GM21717 (cell line): ENCODE data around the gene LRRC41.
"Not testable (repeated sequence)": the region's sequence is repeated elsewhere in the genome, so short reads cannot be mapped to it uniquely, and the experiment has no call there.

Experiments
- ATAC-seq: cut with Tn5 transposase; IDR thresholded peaks from one replicate; pipeline ENCODE4 v1.9.1; 2021; ENCODE audit warnings: mild to moderate bottlenecking, moderate library complexity; ENCODE audit not compliant: unreplicated experiment

Gene LRRC41

DNA sequence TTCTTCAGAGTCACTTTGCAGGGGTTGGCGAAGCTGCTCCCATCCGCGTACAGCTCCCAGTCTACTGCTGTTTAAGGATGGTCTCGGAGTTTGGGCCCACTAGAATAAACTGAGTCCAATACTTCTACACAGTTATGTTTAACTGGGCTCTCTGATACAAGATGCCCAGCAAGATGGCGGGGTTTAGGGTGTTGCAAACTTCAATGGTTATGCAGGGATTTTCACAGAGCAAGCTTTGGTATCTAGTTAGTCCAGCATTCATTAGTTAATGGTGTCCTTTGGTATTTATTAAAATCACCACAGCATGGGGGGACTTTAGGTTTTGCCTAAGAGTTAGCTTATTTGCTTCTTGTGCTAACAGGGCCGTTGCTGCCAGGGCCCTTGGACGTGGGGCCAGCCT lies 24.8 kb upstream of the LRRC41 start:
- not testable (repeated sequence) for ATAC-seq

DNA sequence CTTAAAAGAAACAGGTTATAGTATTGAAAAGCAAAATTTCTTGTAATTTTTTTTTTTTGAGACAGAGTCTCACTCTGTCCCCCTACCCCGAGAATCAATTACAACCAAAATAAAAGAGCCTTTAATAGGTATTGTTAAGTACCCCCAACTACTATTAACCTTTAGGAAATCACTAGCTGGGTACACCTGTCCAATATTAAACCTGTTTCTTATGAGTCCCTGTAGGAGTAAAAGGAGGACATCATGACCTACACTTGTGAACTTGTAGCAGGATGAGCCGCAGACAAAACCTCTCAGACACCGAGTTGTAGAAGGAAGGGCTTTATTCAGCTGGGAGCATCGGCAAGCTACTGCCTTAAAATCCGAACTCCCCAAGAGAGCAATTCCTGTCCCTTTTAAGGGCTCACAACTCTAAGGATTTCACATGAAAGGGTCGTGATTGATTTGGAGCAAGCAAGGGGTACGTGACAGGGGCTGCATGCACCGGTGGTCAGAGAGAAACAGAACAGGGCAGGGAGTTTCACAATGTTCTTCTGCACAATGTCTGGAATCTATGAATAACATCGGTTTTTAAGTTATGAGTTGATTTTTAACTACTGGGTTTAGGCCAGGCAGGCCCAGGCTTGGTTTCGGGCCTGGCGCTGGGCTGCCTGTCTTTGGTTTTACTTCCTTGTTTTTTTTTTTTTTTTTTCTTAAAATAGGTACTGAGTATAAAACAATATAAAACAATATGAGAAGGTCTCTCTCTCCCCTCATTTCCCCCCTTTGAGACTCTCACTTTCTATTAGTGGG lies 22.1 kb upstream of the LRRC41 start:
- ATAC-seq = not testable (repeated sequence)

DNA sequence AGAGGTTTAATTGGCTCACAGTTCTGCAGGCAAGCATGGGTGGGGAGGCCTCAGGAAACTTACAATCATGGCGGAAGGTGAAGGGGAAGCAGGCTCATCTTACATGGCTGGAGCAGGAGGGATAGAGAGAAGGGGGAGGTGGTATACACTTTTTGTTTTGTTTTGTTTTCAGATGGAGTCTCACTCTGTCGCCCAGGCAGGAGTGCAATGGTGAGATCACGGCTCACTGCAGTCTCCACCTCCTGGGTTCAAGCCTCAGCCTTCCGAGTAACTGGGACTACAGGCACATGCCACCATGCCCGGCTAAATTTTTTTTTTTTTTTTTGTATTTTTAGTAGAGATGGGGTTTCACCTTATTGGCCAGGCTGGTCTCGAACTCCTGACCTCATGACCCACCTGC lies 18.8 kb upstream of the LRRC41 start:
- not testable (repeated sequence) for ATAC-seq

DNA sequence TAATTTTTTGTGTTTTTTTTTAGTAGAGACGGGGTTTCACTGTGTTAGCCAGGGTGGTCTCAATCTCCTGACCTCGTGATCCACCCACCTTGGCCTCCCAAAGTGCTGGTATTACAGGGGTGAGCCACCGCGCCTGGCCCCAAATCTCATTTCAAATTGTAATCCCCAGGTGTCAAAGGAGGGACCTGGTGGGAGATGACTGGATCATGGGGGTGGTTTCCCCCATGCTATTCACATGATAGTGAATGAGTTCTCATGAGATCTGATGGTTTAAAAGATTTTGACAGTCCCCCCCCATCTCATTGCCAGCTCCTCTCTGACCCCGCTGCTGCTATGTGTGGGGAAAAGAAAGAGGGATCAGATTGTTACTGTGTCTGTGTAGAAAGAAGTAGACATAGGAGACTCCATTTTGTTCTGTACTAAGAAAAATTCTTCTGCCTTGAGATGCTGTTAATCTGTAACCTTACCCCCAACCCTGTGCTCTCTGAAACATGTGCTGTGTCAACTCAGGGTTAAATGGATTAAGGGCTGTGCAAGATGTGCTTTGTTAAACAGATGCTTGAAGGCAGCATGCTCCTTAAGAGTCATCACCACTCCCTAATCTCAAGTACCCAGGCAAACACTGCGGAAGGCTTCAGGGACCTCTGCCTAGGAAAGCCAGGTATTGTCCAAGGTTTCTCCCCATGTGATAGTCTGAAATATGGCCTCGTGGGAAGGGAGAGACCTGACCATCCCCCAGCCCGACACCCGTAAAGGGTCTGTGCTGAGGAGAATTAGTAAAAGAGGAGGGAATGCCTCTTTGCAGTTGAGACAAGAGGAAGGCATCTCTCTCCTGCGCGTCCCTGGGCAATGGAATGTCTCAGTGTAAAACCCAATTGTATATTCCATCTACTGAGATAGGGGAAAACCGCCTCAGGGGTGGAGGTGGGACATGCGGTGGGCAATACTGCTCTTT lies 16.8 kb upstream of the LRRC41 start:
- not testable (repeated sequence) for ATAC-seq

DNA sequence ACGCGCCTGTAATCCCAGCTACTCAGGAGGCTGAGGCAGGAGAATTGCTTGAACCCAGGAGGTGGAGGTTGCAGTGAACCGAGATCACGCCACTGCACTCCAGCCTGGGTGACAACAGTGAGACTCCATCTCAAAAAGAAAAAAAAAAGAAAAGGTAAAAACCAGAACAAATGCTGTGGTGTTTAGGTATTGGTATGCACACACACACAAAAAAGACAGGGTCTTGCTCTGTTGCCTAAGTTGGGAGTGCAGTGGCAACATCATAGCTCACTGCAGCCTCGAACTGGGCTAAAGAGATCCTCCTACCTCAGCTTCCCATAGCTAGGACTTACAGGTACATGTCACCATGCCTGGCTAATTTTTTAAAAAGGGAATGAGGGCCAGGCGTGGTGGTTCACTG lies 15.9 kb upstream of the LRRC41 start:
- ATAC-seq = not testable (repeated sequence)

DNA sequence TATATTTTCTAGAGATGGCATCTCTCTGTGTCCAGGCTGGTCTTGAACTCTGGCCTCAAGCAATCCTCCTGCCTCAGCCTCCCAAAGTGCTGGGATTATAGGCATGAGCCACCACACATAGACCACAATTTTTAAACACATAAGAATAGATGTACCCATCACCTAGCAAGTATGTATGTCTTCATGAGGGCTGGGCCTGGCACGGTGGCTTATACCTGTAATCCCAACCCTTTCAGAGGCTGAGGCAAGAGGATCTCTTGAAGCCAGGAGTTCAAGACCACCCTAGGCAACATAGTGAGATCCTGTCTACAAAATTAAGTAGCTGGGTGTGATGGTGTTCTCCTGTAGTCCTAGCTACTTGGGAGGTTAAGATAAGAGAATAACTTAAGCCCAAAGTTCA lies 13.9 kb upstream of the LRRC41 start:
- no peak for ATAC-seq

DNA sequence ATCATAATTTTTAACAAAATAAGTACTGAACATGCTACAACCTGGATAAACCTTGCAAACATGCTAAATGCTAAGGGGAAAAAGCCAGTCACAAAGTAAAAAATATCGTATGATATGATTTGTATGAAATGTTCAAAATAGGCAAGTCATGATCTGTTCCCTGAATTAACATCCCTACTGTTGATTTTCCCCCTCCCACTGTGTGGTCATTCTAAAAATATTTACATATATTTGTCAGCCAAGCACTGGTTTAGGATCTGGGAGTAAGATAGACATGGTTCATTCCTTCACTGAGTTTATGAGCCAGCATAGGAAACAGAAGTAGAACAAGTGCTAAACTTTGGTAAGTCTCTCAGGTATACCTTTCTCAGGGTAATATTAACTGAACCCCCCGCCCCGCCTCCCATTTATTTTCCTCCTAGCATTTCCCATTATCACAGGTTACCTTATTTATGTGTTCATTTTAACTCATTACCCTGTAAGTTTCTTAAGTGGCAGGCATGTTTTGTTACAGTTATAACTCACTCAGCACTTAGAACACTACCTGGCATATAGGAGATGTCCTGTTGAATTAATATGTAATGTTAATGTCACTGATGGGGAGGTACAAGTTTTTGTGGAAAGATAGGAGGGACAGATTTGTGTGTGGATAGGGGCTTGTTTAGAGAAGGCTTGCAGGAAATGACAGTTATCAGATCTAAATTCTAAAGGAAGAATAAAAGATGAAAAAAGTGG lies 12.4 kb upstream of the LRRC41 start:
- no peak for ATAC-seq

DNA sequence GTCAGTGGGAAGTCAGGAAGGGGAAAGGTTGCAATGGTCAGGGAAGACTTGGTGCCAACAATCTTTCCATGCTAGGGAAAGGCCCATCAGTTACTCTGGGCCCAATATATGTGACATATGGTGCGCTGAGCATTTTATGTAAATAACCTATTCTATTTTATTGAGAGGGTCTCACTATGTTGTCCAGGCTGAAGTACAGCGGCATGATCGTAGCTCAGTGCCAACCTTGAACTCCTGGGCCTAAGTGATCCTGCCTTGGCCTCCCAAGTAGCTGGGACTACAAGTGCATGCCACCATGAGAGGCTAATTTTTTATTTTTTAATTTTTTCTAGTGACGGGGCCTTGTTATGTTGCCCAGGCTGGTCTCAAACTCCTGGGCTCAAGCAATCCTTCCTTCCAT lies 6.9 kb upstream of the LRRC41 start:
- ATAC-seq = no peak

DNA sequence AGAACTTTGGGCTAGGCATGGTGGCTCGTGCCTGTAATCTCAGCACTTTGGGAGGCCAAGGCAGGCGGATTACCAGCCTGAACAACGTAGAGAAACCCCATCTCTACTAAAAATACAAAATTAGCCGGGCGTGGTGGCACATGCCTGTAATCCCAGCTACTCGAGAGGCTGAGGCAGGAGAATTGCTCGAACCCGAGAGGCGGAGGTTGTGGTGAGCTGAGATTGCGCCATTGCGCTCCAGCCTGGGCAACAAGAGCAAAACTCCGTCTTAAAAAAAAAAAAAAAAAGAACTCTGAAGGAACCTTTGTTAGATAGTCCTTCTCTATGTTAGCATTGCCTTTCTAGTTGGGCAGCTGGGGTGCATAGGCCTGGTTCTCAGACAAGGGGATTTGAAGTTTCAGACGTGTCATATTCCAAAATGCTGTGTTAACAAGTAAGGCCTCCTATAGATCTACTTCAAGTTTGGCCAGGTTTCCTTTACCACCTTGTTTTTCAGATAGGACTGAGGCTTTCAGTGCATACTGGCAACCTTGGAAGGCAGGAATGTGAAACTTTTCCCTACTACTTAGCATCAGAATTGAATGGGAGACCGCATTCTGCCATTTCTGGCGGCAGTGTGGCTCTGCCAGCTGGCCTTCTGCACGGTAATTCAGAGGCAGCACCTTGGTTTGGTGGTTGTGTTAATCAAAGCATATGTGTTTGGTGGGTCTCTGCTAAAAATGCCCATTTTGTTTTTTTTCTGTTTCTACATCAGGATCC lies 6.2 kb upstream of the LRRC41 start:
- ATAC-seq = no peak

DNA sequence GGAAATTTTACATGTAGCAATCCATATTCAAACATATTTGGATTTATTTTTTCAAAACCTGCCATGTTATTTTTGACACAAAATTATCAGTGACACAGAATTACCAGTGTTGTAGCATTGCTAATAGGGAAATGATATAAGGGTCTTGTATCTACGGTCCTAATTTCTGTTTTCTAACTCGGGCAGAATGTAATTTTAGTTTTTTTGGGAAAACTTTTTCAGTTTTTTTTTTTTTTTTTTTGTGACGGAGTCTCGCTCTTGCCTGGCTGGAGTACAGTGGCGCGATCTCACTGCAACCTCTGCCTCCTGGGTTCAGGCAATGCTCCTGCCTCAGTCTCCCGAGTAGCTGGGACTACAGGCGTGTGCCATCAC lies 2.7 kb upstream of the LRRC41 start:
- no peak for ATAC-seq

DNA sequence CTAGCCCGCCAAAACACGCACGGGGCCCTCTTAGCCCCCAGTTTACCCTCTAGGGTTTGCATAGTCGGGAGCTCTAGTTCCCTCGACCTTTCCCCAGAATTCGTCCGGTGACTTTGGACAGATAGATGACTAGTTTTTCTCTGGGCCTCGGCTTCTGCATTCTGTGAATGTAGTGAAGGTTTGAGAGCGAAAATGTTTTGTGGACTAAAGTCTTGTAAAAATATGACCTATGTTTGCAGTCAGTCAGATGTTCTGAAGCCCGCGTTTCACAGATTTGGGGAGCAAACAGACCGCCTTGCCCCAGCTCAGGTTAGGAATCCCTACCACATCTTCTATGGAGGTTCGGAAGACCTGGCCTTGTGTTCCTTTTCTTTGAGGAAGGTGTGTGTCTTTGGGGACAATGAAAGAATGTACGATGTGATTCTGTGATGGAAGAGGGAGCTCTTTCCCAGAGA lies 483 bp upstream of the LRRC41 start:
- ATAC-seq = no peak

DNA sequence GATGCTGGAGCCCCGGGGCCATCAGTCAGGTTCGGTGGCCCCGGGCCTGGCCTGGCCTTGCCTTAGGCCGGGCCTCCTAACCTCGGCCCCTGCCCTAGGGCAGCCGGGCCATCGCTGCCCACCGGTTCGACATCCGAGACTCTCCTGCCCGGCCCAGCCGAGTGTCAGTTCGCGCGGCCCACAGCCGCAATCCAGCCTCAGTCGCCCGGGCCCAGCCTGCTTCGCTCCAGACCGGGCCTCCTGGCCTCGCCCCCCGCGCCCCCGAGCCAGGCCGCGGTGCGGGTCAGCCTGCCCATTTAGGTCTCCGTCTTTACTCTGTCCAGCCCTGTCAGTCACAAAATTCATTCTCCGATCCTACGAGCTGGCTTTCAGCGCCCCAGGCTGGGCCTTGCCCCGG lies 777 bp downstream of the LRRC41 start:
- peak; percentile 8 for ATAC-seq

DNA sequence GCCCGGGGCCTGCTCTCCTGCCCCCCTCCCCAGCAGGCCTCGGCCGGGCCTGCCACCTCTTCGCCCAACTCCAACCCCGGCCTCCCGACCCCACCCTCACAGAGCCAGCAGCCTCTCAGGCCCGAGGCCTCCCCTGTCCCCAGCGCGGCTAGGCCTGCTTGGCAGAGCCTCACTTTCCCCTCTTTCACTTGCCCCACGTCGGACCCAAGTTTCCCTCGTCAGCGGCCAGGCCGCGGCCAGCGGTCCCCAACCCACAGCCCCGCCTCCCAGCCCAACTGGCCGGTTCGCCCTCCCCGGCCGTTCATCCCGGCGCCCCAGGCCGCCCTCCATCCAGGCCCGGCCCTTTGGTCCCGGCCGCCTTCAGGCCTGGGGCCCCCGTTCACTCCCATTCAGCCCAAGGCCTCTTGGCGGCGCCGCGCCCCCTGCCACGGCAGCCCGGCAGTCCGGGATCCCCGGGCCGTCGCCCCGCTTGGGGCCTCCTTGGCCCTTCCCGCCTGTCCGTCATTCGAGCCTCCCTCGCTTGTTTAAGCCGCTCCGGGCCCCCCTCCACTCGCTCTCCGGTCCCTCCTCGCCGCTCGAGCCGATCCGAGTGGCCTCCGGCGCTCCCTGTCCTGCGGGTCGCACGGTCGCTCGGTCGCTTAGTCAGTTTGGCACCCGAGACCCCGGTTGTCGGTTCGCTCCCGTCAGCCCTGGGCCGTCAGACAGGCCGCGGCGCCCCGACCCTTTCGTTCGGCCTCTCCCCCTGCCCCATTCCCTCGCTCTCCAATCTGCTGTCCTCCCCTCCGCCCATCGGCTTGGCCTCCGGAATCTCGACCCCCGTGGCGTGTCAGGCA lies 1.4 kb downstream of the LRRC41 start:
- ATAC-seq = peak; percentile 28

DNA sequence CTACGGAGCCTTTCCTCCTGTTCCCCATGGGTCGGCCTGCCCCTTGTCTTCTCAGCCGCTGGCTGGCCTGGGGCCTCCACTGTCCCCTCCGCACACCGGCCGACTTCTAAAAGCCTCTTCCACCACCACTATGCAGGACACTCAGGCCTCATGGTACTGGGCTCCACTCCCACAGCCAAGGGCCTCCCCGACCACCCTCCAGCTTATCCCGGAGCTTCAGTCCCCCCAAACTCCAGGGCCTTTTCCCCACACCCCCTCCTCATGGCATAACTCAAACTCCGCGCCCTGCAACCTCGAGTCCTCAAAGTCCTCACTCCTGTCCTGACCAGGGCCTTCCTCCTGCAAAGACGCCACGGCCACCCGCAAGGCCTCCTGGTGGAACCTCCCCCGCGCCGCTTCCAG lies 2.0 kb downstream of the LRRC41 start:
- ATAC-seq = no peak

DNA sequence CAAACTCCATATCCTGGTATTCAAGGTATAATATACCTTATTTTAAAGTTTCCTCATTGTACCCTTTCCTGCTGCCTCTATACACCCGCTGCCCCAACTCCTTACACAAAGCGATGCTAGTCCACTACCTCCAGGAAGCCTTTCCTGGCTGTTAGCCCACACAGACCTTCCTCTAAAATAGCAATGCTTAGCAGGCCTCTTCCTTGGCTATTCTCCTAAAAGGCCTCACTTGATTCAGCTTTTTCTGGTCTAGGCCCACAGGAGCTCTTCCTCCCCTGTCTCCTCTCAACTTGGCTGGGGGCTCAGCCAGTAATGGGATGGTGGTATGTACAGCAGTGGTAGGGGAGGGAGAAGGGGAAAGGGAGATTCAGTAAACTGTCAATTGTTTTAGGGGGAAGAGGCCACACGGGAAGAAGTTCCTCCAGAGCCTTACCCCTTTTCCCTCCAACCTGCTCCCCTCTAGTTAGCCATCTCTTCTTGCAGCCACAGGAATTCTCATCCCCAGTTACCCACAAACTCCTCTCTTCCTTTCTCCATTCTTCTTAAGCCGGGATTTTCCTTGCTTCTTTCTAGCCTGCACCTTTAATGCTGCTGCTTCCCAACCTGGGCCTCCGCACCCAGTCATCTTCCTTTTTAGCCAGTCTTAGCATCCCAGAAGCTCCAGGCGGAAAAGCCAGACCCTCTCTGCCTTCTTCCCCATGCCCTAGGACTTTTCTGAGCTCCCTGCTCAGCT lies 2.6 kb downstream of the LRRC41 start:
- ATAC-seq = no peak

DNA sequence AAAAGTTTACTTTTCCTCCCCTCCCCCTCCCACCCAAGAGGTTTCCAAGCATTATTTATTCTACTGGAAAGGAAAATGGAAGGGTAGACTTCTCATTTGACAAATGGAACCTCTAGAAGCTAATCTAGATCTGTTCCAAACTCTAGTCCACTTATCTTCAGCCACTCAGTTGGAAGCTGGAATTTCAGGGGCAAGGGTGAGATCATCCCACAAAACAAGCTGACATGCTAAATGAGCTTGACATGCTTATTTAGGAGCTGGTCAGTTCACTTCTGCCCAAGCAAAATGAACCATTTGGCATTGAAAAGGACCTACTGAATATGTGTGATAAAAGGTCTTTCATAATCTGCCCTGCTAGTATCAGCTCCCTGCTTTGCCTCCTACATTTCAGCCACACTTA lies 5.0 kb downstream of the LRRC41 start:
- no peak for ATAC-seq

DNA sequence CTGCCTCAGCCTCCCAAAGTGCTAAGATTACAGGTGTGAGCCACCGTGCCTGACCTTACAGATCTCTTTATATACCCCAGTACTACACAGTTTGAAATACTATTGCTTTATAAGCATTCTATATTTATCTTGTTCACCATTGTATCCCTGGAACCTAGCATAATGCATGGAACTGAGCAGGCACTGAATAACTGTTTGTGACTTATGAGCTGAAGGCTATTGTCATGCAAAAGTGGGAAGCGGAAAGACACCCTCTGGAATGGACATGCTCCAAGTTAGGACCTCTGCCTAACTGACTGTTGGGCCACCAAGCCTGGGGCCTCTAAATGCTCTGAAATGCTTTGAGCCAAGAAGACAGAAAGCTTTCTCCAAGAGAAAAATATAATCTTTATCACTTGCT lies 8.1 kb downstream of the LRRC41 start:
- no peak for ATAC-seq

DNA sequence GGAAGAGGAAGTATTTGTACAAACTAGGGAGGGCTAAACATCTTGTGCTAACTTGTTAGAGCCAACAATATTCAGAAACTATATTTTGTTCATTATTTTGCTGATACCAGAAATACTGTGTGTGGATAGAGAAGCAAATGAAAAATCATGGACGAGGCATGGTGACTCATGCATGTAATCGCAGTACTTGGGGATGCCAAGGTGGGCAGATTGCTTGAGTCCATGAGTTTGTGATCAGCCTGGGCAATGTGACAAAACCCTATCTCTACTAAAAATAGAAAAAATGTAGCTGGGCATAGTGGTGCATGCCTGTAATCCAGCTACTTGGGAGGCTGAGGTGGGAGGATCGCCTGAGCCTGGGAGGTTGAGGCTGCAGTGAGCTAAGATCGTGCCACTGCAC lies 13.4 kb downstream of the LRRC41 start:
- ATAC-seq = no peak

DNA sequence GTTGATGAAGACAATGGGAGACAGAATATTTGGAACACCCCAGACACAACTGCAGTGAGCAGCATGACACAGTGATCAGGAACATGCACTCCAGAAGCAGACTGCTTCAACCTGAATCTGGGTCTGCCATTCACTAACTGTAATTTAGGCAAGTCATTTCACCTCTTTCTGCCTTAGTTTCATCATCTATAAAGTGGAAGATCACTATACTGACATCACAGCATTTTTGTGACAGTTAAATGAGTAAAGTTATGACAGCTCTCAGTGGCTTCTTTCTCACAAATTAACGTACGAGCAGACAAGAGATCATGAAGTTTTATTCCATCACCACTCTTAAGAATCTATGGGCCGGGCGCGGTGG lies 14.3 kb downstream of the LRRC41 start:
- ATAC-seq = no peak
